Activated CD4-positive, alpha-beta memory T cell treated with anti-CD3 and anti-CD28 coated beads, Interleukin-2, amount 10 ng/mL, durations not matched to agents 7 days and 5 days (primary cell): Measurements from ENCODE around the gene DCAF4L1. TPM values are rescaled to one million over a fixed set of nuclear protein-coding genes. Genes with fewer than 3 reads are reported as not detected.

Experiments
- CTCF ChIA-PET: fragments of 350-600 bp; sonication (Branson Sonifier 250); formaldehyde crosslinking; loops from one replicate; lab custom pipeline; 2021; ENCODE audit warnings: antibody characterized with exemption, inconsistent platforms; lab: Charles Lee
- POLR2A ChIA-PET: fragments of 350-600 bp; sonication (Branson Sonifier 250); formaldehyde crosslinking; loops from one replicate; lab custom pipeline; 2021; ENCODE audit warnings: antibody characterized with exemption; lab: Charles Lee
- DNase-seq: peaks from one replicate; pipeline ENCODE4 v3.0.0-alpha.2; 2020
- H3K27ac Mint-ChIP-seq: one replicate; pipeline ENCODE4 v1.8.0; 2021; ENCODE audit warnings: mild to moderate bottlenecking, mixed read lengths
- H3K27me3 Mint-ChIP-seq: one replicate; pipeline ENCODE4 v1.8.0; 2021; ENCODE audit warnings: mixed read lengths
- H3K36me3 Mint-ChIP-seq: one replicate; pipeline ENCODE4 v1.8.0; 2021; ENCODE audit warnings: low read depth, mixed read lengths
- H3K4me1 Mint-ChIP-seq: one replicate; pipeline ENCODE4 v1.8.0; 2021; ENCODE audit warnings: mixed read lengths
- H3K4me3 Mint-ChIP-seq: one replicate; pipeline ENCODE4 v1.8.0; 2021; ENCODE audit warnings: mild to moderate bottlenecking, mixed read lengths
- H3K9me3 Mint-ChIP-seq: one replicate; pipeline ENCODE4 v1.8.0; 2021; ENCODE audit warnings: mixed read lengths
- total RNA-seq, 2 experiments: library from RNA; stranded (reverse); gene quantifications; one replicate each; pipeline ENCODE4 v1.2.3, GENCODE V29; 2021

The DCAF4L1 gene
- total RNA-seq, 2 experiments from 2014 or later: 0.10 to 0.15 TPM

GRCh38 chr4:41963105-41963504 lies 18.5 kb upstream of the DCAF4L1 start:
- no peak overlapping the region for H3K27ac Mint-ChIP-seq
- peaks cover 3% of the 10 kb centered on the region for H3K9me3 Mint-ChIP-seq
- DNase-seq: no peak
- ChIA-PET CTCF (interaction anchor here (1.0 to 1.4 kb wide), 7 partner anchors 10 to 122 kb away, joined by 3 to 7 read pairs (median 3); partner anchors contain the start of gene TMEM33), POLR2A (no interaction called here)
- peaks cover 2% of the 10 kb centered on the region for H3K36me3 Mint-ChIP-seq
- H3K27me3 Mint-ChIP-seq: no peaks in the 10 kb centered on the region
- no peak overlapping the region for H3K4me3 Mint-ChIP-seq
- no peaks in the 10 kb centered on the region for H3K4me1 Mint-ChIP-seq

GRCh38 chr4:41964401-41964800 lies 17.2 kb upstream of the DCAF4L1 start:
- no peaks in the 10 kb centered on the region for H3K27me3 Mint-ChIP-seq
- H3K9me3 Mint-ChIP-seq: peaks cover 5% of the 10 kb centered on the region
- H3K4me3 Mint-ChIP-seq: no peak overlapping the region
- no peaks in the 10 kb centered on the region for H3K4me1 Mint-ChIP-seq
- POLR2A ChIA-PET: no interaction called here
- H3K36me3 Mint-ChIP-seq: peaks cover 5% of the 10 kb centered on the region
- CTCF ChIA-PET: interaction anchor here (0.7 to 1.2 kb wide), 5 partner anchors 11 to 29 kb away, joined by 3 to 7 read pairs (median 3); partner anchors contain the start of genes SLC30A9 and TMEM33
- DNase-seq: no peak
- no peak overlapping the region for H3K27ac Mint-ChIP-seq

DNA sequence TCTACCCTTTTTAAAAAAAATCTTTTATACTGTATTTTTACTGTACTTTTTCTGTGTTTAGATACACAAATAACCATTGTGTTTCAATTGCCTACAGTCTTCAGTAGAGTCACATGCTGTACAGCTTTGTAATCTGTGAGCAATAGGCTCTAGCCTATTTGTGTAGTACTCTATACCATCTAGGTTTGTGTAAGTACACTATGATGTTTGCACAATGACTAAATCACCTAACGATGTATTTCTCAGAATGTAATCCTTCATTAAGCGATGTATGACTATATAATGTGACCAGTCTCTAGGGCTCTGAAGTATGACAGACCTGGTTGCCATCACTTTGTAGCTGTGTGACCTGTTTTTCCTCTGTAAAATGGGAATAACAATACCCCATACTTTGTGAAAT lies 14.2 kb upstream of the DCAF4L1 start:
- CTCF ChIA-PET: interaction anchor here (0.6 to 1.1 kb wide), 3 partner anchors 9 to 31 kb away, joined by 3 read pairs; no protein-coding TSS in a partner anchor
- Mint-ChIP-seq H3K4me3 (no peak overlapping the region), H3K27me3 (no peaks in the 10 kb centered on the region), H3K4me1 (no peaks in the 10 kb centered on the region), H3K36me3 (peaks cover 3% of the 10 kb centered on the region), H3K27ac (no peak overlapping the region), H3K9me3 (peaks cover 5% of the 10 kb centered on the region)
- no peak for DNase-seq
- POLR2A ChIA-PET: interaction anchor here (2.0 kb wide), 1 partner anchor 23 kb away, joined by 9 read pairs; the partner anchor contains the start of gene SLC30A9

GRCh38 chr4:41969671-41970070 lies 11.9 kb upstream of the DCAF4L1 start:
- no peak for DNase-seq
- peaks cover 3% of the 10 kb centered on the region for H3K36me3 Mint-ChIP-seq
- no peak overlapping the region for H3K4me3 Mint-ChIP-seq
- POLR2A ChIA-PET: no interaction called here
- CTCF ChIA-PET: no interaction called here
- H3K27me3 Mint-ChIP-seq: no peaks in the 10 kb centered on the region
- peaks cover 5% of the 10 kb centered on the region for H3K9me3 Mint-ChIP-seq
- no peak overlapping the region for H3K27ac Mint-ChIP-seq
- no peaks in the 10 kb centered on the region for H3K4me1 Mint-ChIP-seq

GRCh38 chr4:41975341-41975740 lies 6.2 kb upstream of the DCAF4L1 start:
- DNase-seq: no peak
- Mint-ChIP-seq H3K4me1 (no peaks in the 10 kb centered on the region), H3K36me3 (no peaks in the 10 kb centered on the region), H3K4me3 (no peak overlapping the region), H3K9me3 (no peaks in the 10 kb centered on the region), H3K27me3 (no peaks in the 10 kb centered on the region), H3K27ac (no peak overlapping the region)
- POLR2A ChIA-PET: interaction anchor here (1.0 kb wide), 1 partner anchor 15 kb away, joined by 3 read pairs; the partner anchor contains the start of gene SLC30A9
- CTCF ChIA-PET: no interaction called here

- no peak overlapping the region for H3K27ac Mint-ChIP-seq
- POLR2A ChIA-PET: interaction anchor here (1.1 kb wide), 1 partner anchor 30 kb away, joined by 3 read pairs; no protein-coding TSS in a partner anchor
- H3K4me3 Mint-ChIP-seq: no peak overlapping the region
- CTCF ChIA-PET: no interaction called here
- no peaks in the 10 kb centered on the region for H3K27me3 Mint-ChIP-seq
- H3K4me1 Mint-ChIP-seq: no peaks in the 10 kb centered on the region
- no peak for DNase-seq
- no peaks in the 10 kb centered on the region for H3K9me3 Mint-ChIP-seq
- no peaks in the 10 kb centered on the region for H3K36me3 Mint-ChIP-seq
Measured at GRCh38 chr4:41976775-41977516, 4.6 kb upstream of the DCAF4L1 start.

GRCh38 chr4:41977709-41978108 lies 3.8 kb upstream of the DCAF4L1 start:
- H3K36me3 Mint-ChIP-seq: no peaks in the 10 kb centered on the region
- H3K4me3 Mint-ChIP-seq: no peak overlapping the region
- no peaks in the 10 kb centered on the region for H3K27me3 Mint-ChIP-seq
- ChIA-PET POLR2A (interaction anchor here (1.1 kb wide), 1 partner anchor 30 kb away, joined by 3 read pairs; no protein-coding TSS in a partner anchor), CTCF (no interaction called here)
- DNase-seq: no peak
- H3K4me1 Mint-ChIP-seq: no peaks in the 10 kb centered on the region
- no peaks in the 10 kb centered on the region for H3K9me3 Mint-ChIP-seq
- no peak overlapping the region for H3K27ac Mint-ChIP-seq

DNA sequence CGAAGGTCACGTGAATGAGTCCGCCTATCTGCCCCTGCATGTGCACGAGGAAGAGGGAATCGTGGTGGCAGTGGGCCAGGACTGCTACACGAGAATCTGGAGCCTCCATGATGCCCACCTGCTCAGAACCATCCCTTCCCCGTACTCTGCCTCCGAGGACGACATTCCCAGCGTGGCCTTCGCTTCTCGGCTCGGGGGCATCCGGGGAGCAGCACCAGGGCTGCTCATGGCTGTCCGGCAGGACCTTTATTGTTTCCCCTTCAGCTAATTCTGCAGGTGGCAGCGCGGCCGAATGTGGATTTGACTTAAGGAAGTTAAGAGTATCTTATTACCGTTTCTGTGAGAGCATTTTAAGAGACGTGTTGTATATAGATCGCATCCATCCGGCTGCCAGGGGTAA lies 1.2 kb downstream of the DCAF4L1 start:
- no peak overlapping the region for H3K4me3 Mint-ChIP-seq
- CTCF ChIA-PET: no interaction called here
- no peaks in the 10 kb centered on the region for H3K9me3 Mint-ChIP-seq
- H3K36me3 Mint-ChIP-seq: no peaks in the 10 kb centered on the region
- H3K27me3 Mint-ChIP-seq: no peaks in the 10 kb centered on the region
- DNase-seq: no peak
- no peak overlapping the region for H3K27ac Mint-ChIP-seq
- POLR2A ChIA-PET: interaction anchor here (1.9 kb wide), 1 partner anchor 7 kb away, joined by 5 read pairs; no protein-coding TSS in a partner anchor
- H3K4me1 Mint-ChIP-seq: peaks cover 5% of the 10 kb centered on the region

- Mint-ChIP-seq H3K4me1 (peaks cover 16% of the 10 kb centered on the region), H3K9me3 (no peaks in the 10 kb centered on the region), H3K27me3 (no peaks in the 10 kb centered on the region), H3K36me3 (no peaks in the 10 kb centered on the region), H3K4me3 (no peak overlapping the region), H3K27ac (no peak overlapping the region)
- ChIA-PET CTCF (no interaction called here), POLR2A (no interaction called here)
- no peak for DNase-seq
Measured at GRCh38 chr4:41985151-41985550, 3.6 kb downstream of the DCAF4L1 start.

DNA sequence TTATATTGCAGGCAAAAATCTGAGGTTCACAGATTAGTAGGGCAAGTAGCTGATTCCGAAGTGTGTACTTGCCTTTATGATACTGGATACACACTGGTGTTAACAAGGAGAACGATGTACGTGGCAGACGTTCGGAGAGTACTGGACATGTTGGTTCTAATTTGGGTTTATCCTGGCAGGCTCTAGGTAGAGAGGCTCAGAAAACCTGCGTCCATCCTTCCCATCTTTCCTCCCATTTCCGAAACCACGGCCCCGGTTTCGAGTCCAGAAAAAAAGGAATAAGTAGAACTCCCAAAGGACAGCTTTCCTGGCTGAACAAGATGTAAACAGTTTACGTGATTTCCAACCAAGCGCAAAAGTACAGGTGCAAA lies 8.4 kb downstream of the DCAF4L1 start:
- H3K4me1 Mint-ChIP-seq: peaks cover 31% of the 10 kb centered on the region
- H3K27ac Mint-ChIP-seq: peak overlapping the region; percentile 88
- POLR2A ChIA-PET: interaction anchor here (1.0 to 2.5 kb wide), 6 partner anchors 8 to 668 kb away, joined by 3 to 12 read pairs (median 5); partner anchors contain the start of genes ATP8A1, DCAF4L1 and TMEM33
- H3K36me3 Mint-ChIP-seq: peaks cover 5% of the 10 kb centered on the region
- no peak for DNase-seq
- no peaks in the 10 kb centered on the region for H3K9me3 Mint-ChIP-seq
- H3K27me3 Mint-ChIP-seq: no peaks in the 10 kb centered on the region
- CTCF ChIA-PET: interaction anchor here (0.7 to 1.3 kb wide), 4 partner anchors 11 to 530 kb away, joined by 3 to 4 read pairs (median 3); no protein-coding TSS in a partner anchor
- H3K4me3 Mint-ChIP-seq: peak overlapping the region; percentile 98

GRCh38 chr4:41990365-41991111 lies 9.0 kb downstream of the DCAF4L1 start, which contains the start of gene SLC30A9:
SLC30A9 (plus strand) TSS chr4:41990530; CDS start chr4:41990652, 122 bp downstream.
- peak; percentile 94 for DNase-seq
- H3K4me1 Mint-ChIP-seq: peaks cover 31% of the 10 kb centered on the region
- no peaks in the 10 kb centered on the region for H3K9me3 Mint-ChIP-seq
- peaks cover 5% of the 10 kb centered on the region for H3K36me3 Mint-ChIP-seq
- ChIA-PET POLR2A (interaction anchor here (1.0 to 2.5 kb wide), 7 partner anchors 10 to 667 kb away, joined by 3 to 12 read pairs (median 5); partner anchors contain the start of genes ATP8A1 and TMEM33), CTCF (interaction anchor here (0.7 to 1.3 kb wide), 4 partner anchors 10 to 529 kb away, joined by 3 to 4 read pairs (median 3); no protein-coding TSS in a partner anchor)
- H3K27me3 Mint-ChIP-seq: no peaks in the 10 kb centered on the region
- H3K27ac Mint-ChIP-seq: peak within 1 kb of the TSS; percentile 88
- peak within 1 kb of the TSS; percentile 98 for H3K4me3 Mint-ChIP-seq

DNA sequence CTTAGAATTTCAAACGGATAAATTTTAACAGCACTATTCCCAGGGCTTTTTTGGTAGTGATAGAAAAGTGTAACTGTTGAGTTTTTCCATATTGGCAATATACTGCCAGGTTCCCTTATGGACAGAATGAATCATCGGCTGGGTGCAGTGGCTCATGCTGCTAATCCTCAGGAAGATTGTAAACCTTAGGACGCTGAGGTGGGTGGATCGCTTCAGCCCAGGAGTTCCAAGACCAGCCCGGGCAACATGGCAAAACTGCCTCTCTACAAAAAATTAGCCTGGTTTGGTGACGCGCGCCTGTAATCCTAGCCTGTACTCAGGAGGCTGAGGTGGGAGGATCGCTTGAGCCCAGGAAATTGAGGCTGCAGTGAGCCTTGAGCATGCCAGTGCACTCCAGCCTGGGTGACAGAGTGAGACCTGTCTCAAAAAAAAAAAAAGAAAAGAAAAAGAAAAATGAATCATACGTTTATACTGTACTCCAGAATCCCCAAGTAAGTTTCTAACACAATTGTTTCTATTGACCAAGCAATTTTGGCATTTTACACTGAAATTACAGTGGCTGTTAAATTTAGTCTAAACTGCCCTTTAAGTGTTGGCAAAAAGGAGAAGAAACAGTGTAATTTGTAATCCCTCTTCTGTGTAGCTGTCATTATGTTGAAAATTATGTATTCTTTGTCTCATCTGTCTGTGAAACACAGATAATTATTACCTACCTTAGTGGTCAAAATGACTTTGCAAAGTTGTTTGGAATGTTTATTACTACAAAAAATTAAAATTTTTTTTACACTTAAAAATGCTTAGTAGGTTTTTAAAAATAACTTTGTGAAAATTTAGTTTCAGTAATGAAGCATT lies 10.6 kb downstream of the DCAF4L1 start:
- DNase-seq: no peak
- peaks cover 5% of the 10 kb centered on the region for H3K36me3 Mint-ChIP-seq
- POLR2A ChIA-PET: interaction anchor here (0.6 to 2.5 kb wide), 4 partner anchors 9 to 57 kb away, joined by 3 to 12 read pairs (median 4); partner anchors contain the start of gene TMEM33
- H3K4me3 Mint-ChIP-seq: peak overlapping the region; percentile 98
- no peaks in the 10 kb centered on the region for H3K27me3 Mint-ChIP-seq
- CTCF ChIA-PET: no interaction called here
- H3K9me3 Mint-ChIP-seq: no peaks in the 10 kb centered on the region
- no peak overlapping the region for H3K27ac Mint-ChIP-seq
- peaks cover 33% of the 10 kb centered on the region for H3K4me1 Mint-ChIP-seq
